ENCODE results near the gene BAHCC1.

BAHCC1 gene

GRCh38 chr17:81380666-81381518, 14.4 kb upstream of the BAHCC1 start:
- POLR2A ChIA-PET = interaction anchor here (0.6 to 1.0 kb wide), 2 partner anchors 36 to 38 kb away, joined by 3 to 7 read pairs; no protein-coding TSS in a partner anchor
- H3K27ac ChIP-seq (ENCODE audit: extremely low read depth, low read depth, low read length) = no peak overlapping the region
- no peaks in the 10 kb centered on the region for H3K36me3 ChIP-seq (ENCODE audit: control insufficient read depth in 2 of 2, insufficient read depth in 1 of 2, low read length in 2 of 2)
- no peaks in the 10 kb centered on the region for H3K4me1 ChIP-seq (ENCODE audit: control insufficient read depth, insufficient read depth, low read length)
- no peak overlapping the region for H3K4me3 ChIP-seq (ENCODE audit: low read depth, low read length)
- H3K9me3 ChIP-seq (ENCODE audit: control insufficient read depth, insufficient read depth, low read depth, low read length) = no peaks in the 10 kb centered on the region
- TF ChIP-seq ZNF776 (tag by site-specific recombination; IDR thresholded peaks at IDR 0.05; ENCODE audit: borderline replicate concordance) (no peak), ZBTB8A (tag by site-specific recombination; IDR thresholded peaks at IDR 0.05) (no peak), IKZF3 (tag by site-specific recombination; IDR thresholded peaks at IDR 0.05) (no peak), ZNF785 (tag by site-specific recombination; IDR thresholded peaks at IDR 0.05) (no peak), ZNF423 (tag by site-specific recombination; IDR thresholded peaks at IDR 0.05) (no peak), TCF7L2 (IDR thresholded peaks at IDR 0.05; ENCODE audit: borderline replicate concordance, low read depth, low read length) (no peak), HOXC10 (CRISPR knock-in tag; IDR thresholded peaks at IDR 0.05) (no peak), ZNF707 (tag by site-specific recombination; IDR thresholded peaks at IDR 0.05) (no peak), ATF2 (tag by site-specific recombination; IDR thresholded peaks at IDR 0.05; ENCODE audit: low read depth) (no peak), ZNF792 (tag by site-specific recombination; IDR thresholded peaks at IDR 0.05) (no peak), ZNF660 (tag by site-specific recombination; IDR thresholded peaks at IDR 0.05) (no peak), ZNF449 (tag by site-specific recombination; IDR thresholded peaks at IDR 0.05) (no peak), ZNF324 (tag by site-specific recombination; IDR thresholded peaks at IDR 0.05) (no peak), ZBTB49 (tag by site-specific recombination; IDR thresholded peaks at IDR 0.05; ENCODE audit: low read depth) (no peak), ZNF266 (tag by site-specific recombination; IDR thresholded peaks at IDR 0.05; ENCODE audit: low read depth) (no peak), ZNF677 (tag by site-specific recombination; IDR thresholded peaks at IDR 0.05) (no peak), ZNF354C (tag by site-specific recombination; IDR thresholded peaks at IDR 0.05; ENCODE audit: borderline replicate concordance, low read depth) (no peak), REST (tag by site-specific recombination; IDR thresholded peaks at IDR 0.05) (no peak), ZNF169 (tag by site-specific recombination; IDR thresholded peaks at IDR 0.05) (no peak)
- CTCF ChIA-PET = no interaction called here

Data from HEK293 (cell line).